Ishikawa (cell line): ENCODE results near the gene CLSTN1.

Source experiments
- CREB1 ChIP-seq: IDR thresholded peaks from 2 replicates; pipeline ENCODE4 v1.6.1; 2012; ENCODE audit warnings: low read depth
- EGR1 ChIP-seq: IDR thresholded peaks from 2 replicates; pipeline ENCODE4 v1.6.1; 2012
- EP300 ChIP-seq: IDR thresholded peaks from 2 replicates; pipeline ENCODE4 v1.6.1; 2012; ENCODE audit warnings: borderline replicate concordance
- FOXM1 ChIP-seq: IDR thresholded peaks from 2 replicates; pipeline ENCODE4 v1.6.1; 2012; ENCODE audit warnings: low read depth, borderline replicate concordance
- MAX ChIP-seq: IDR thresholded peaks from 2 replicates; pipeline ENCODE4 v1.6.1; 2012
- NFIC ChIP-seq: IDR thresholded peaks from 2 replicates; pipeline ENCODE4 v1.6.1; 2012
- RAD21 ChIP-seq: IDR thresholded peaks from 2 replicates; pipeline ENCODE4 v1.6.1; 2012; ENCODE audit warnings: low read depth
- REST ChIP-seq: IDR thresholded peaks from 2 replicates; pipeline ENCODE4 v1.6.1; 2012; ENCODE audit warnings: low read depth, mild to moderate bottlenecking
- TAF1 ChIP-seq: IDR thresholded peaks from 2 replicates; pipeline ENCODE4 v1.6.1; 2012; ENCODE audit warnings: low read depth, mild to moderate bottlenecking
- YY1 ChIP-seq: IDR thresholded peaks from 2 replicates; pipeline ENCODE4 v1.6.1; 2012; ENCODE audit warnings: low read depth
- ZBTB7A ChIP-seq: IDR thresholded peaks from 2 replicates; pipeline ENCODE4 v1.6.1; 2012; ENCODE audit warnings: low read depth

DNA sequence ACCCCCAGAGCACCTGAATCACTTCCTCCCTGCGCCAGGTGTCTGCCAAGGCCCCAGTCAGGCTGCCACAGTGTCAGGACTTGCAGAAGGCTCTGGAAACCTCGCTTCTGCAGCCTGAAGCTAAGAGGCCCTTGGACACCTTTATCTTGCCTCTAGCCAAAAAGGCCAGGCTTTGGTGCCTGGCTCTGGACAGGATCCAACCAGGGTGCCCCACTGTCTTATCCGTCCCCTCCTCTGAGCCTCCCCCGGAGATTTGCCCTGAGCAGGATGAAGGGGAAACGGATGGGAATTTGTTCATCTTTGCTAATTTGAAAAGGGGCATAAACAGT is 12.8 kb upstream of the CLSTN1 start:
- TF ChIP-seq TAF1 (no peak), FOXM1 (no peak), REST (no peak), EGR1 (no peak), CREB1 (no peak), EP300 (no peak), NFIC (no peak), MAX (no peak), YY1 (no peak), RAD21 (no peak), ZBTB7A (no peak)
